H1 (cell line): ENCODE results near the gene FLRT1. TPM values are rescaled to one million over a fixed set of nuclear protein-coding genes. Genes with fewer than 3 reads are reported as not detected.

Source experiments
- CTCF ChIA-PET: fragments of 300-600 bp; sonication (Branson Sonifier 250); formaldehyde crosslinking; loops from one replicate; lab custom pipeline; 2021; ENCODE audit not compliant: partially characterized antibody; lab: Charles Lee
- POLR2A ChIA-PET: fragments of 300-600 bp; sonication (Branson Sonifier 250); formaldehyde crosslinking; loops from one replicate; lab custom pipeline; 2021; ENCODE audit warnings: inconsistent platforms; ENCODE audit not compliant: partially characterized antibody; lab: Charles Lee
- DNase-seq, 2 experiments: peaks; one replicate each; pipeline versions ENCODE4 v3.0.0 to v3.0.0-alpha.2; 2010 to 2022; ENCODE audit warnings: low spot score in 2 of 2, low read depth in 1 of 2, mixed read lengths in 1 of 2
- FAIRE-seq: peaks from 2 replicates; lab custom pipeline; 2011; peaks lifted over from hg19 to GRCh38; lab: Jason Lieb, UNC
- H2AFZ ChIP-seq: 2 replicates; pipeline ENCODE4 v1.8.1; 2012; ENCODE audit warnings: low read length, inconsistent platforms
- H2AK5ac ChIP-seq: 2 replicates; pipeline ENCODE4 v1.6.1; 2013; ENCODE audit warnings: low read depth, low read length
- H2BK120ac ChIP-seq: replicated peaks from 2 replicates; pipeline ENCODE3; 2013; ENCODE audit warnings: low read depth, low read length, inconsistent platforms
- H2BK12ac ChIP-seq: 2 replicates; pipeline ENCODE4 v1.6.1; 2013; ENCODE audit warnings: low read depth, low read length
- H2BK15ac ChIP-seq: 2 replicates; pipeline ENCODE4 v1.6.1; 2013; ENCODE audit warnings: low read length
- H2BK20ac ChIP-seq: 2 replicates; pipeline ENCODE4 v1.6.1; 2013; ENCODE audit warnings: low read length
- H2BK5ac ChIP-seq: 2 replicates; pipeline ENCODE4 v1.6.1; 2013; ENCODE audit warnings: low read depth, low read length
- H3K14ac ChIP-seq: 2 replicates; pipeline ENCODE4 v1.6.1; 2013; ENCODE audit warnings: inconsistent platforms; ENCODE audit not compliant: insufficient read length
- H3K18ac ChIP-seq: 2 replicates; pipeline ENCODE4 v1.6.1; 2013; ENCODE audit warnings: low read length; ENCODE audit errors: extremely low read depth
- H3K23ac ChIP-seq: 2 replicates; pipeline ENCODE4 v1.6.1; 2013; ENCODE audit warnings: inconsistent platforms; ENCODE audit not compliant: insufficient read length
- H3K23me2 ChIP-seq: 2 replicates; pipeline ENCODE4 v1.6.1; 2013; ENCODE audit warnings: low read depth, low read length
- H3K27ac ChIP-seq: 2 replicates; pipeline ENCODE4 v1.6.1; 2011; ENCODE audit warnings: low read depth, low read length, inconsistent platforms
- H3K27me3 ChIP-seq, 4 experiments: replicated peaks in 1 of 4; 1 replicate in 1 of 4; 2 replicates in 3 of 4; pipeline versions ENCODE4 v1.6.1 to v1.8.1; 2011 to 2013; ENCODE audit warnings: low read length in 3 of 4, mild to moderate bottlenecking in 3 of 4, inconsistent platforms in 2 of 4, mixed read lengths in 2 of 4, moderate library complexity in 1 of 4; ENCODE audit not compliant: control insufficient read depth in 3 of 4, insufficient read depth in 3 of 4; ENCODE audit errors: extremely low read depth in 1 of 4
- H3K36me3 ChIP-seq, 4 experiments: 2 replicates each; pipeline versions ENCODE4 v1.6.1 to v1.8.1; 2011 to 2013; ENCODE audit warnings: mild to moderate bottlenecking in 4 of 4, low read length in 3 of 4, moderate library complexity in 2 of 4, control low read depth in 1 of 4, inconsistent platforms in 1 of 4; ENCODE audit not compliant: insufficient read depth in 4 of 4, control insufficient read depth in 2 of 4
- H3K4ac ChIP-seq: replicated peaks from 2 replicates; pipeline ENCODE3; 2013; ENCODE audit warnings: low read length, low read depth, mixed read lengths, inconsistent platforms; ENCODE audit not compliant: insufficient read length
- H3K4me1 ChIP-seq, 4 experiments: replicated peaks in 1 of 4; 1 replicate in 1 of 4; 2 replicates in 3 of 4; pipeline versions ENCODE4 v1.6.1 to v1.8.1; 2011 to 2013; ENCODE audit warnings: low read length in 3 of 4, inconsistent platforms in 2 of 4, mixed read lengths in 1 of 4; ENCODE audit not compliant: insufficient read depth in 4 of 4, control insufficient read depth in 3 of 4
- H3K4me2 ChIP-seq, 2 experiments: 2 replicates each; pipeline versions ENCODE4 v1.6.1 to v1.8.1; 2011 to 2013; ENCODE audit warnings: low read depth in 2 of 2, low read length in 2 of 2, control low read depth in 1 of 2, inconsistent platforms in 1 of 2, mild to moderate bottlenecking in 1 of 2; ENCODE audit not compliant: insufficient read depth in 1 of 2
- H3K4me3 ChIP-seq, 4 experiments: fragments of 200-600, 300-600 bp in 1 of 4; sonication (generic), shearing (Covaris generic), sonication (Bioruptor Twin) in 1 of 4; 2 replicates each; pipeline versions ENCODE4 v1.5.1 to v1.8.1; 2011 to 2016; ENCODE audit warnings: low read length in 4 of 4, low read depth in 3 of 4, control low read depth in 2 of 4, inconsistent platforms in 2 of 4, mild to moderate bottlenecking in 2 of 4, mixed read lengths in 1 of 4, moderate library complexity in 1 of 4; ENCODE audit not compliant: insufficient read depth in 2 of 4; ENCODE audit errors: extremely low read depth in 1 of 4
- H3K56ac ChIP-seq: replicated peaks from 2 replicates; pipeline ENCODE3; 2013; ENCODE audit warnings: low read depth, mild to moderate bottlenecking, mixed read lengths, low read length, inconsistent platforms; ENCODE audit not compliant: insufficient read length
- H3K79me1 ChIP-seq: 2 replicates; pipeline ENCODE4 v1.6.1; 2013; ENCODE audit warnings: low read depth, low read length, control low read depth
- H3K79me2 ChIP-seq, 2 experiments: 2 replicates each; pipeline versions ENCODE4 v1.6.1 to v1.8.1; 2012 to 2013; ENCODE audit warnings: low read length in 2 of 2, mild to moderate bottlenecking in 2 of 2, inconsistent platforms in 1 of 2; ENCODE audit not compliant: insufficient read depth in 2 of 2, control insufficient read depth in 1 of 2
- H3K9ac ChIP-seq, 4 experiments: replicated peaks in 1 of 4; 1 replicate in 1 of 4; 2 replicates in 3 of 4; pipeline versions ENCODE4 v1.6.1 to v1.8.1; 2011 to 2013; ENCODE audit warnings: low read depth in 3 of 4, low read length in 3 of 4, control low read depth in 2 of 4, mild to moderate bottlenecking in 2 of 4, moderate library complexity in 2 of 4, inconsistent platforms in 1 of 4; ENCODE audit errors: extremely low read depth in 1 of 4
- H3K9me3 ChIP-seq, 2 experiments: 2 replicates each; pipeline versions ENCODE4 v1.6.1 to v1.8.1; 2012 to 2013; ENCODE audit warnings: mild to moderate bottlenecking in 2 of 2, moderate library complexity in 2 of 2, control low read depth in 1 of 2, inconsistent platforms in 1 of 2, low read depth in 1 of 2, low read length in 1 of 2, mixed read lengths in 1 of 2; ENCODE audit not compliant: insufficient read depth in 2 of 2
- H4K20me1 ChIP-seq, 2 experiments: replicated peaks in 1 of 2; 2 replicates each; pipeline versions ENCODE3 to v1.8.1; 2011 to 2013; ENCODE audit warnings: inconsistent platforms in 2 of 2, low read length in 2 of 2, mild to moderate bottlenecking in 1 of 2; ENCODE audit not compliant: insufficient read depth in 2 of 2, control insufficient read depth in 1 of 2
- H4K5ac ChIP-seq: 2 replicates; pipeline ENCODE4 v1.6.1; 2013; ENCODE audit warnings: low read length, low read depth, mixed read lengths, inconsistent platforms; ENCODE audit not compliant: insufficient read length
- H4K8ac ChIP-seq: 2 replicates; pipeline ENCODE4 v1.8.0; 2013; ENCODE audit warnings: mild to moderate bottlenecking, moderate library complexity, low read length, inconsistent platforms; ENCODE audit not compliant: insufficient read depth; ENCODE audit errors: extremely low read depth
- H4K91ac ChIP-seq: replicated peaks from 2 replicates; pipeline ENCODE3; 2013; ENCODE audit warnings: low read length, mixed read lengths, inconsistent platforms; ENCODE audit not compliant: insufficient read length
- E2F6 ChIP-seq: IDR thresholded peaks from 2 replicates; pipeline ENCODE4 v1.6.1; 2012; ENCODE audit warnings: inconsistent platforms
- KDM1A ChIP-seq: fragments of 200-600, 300-600 bp; sonication (generic); IDR thresholded peaks from 2 replicates; pipeline ENCODE4 v1.7.1; 2016; ENCODE audit warnings: mild to moderate bottlenecking, low read length, borderline replicate concordance
- WGBS, 2 experiments: shearing (Covaris generic) in 1 of 2; methylation state at CpG; one replicate each; pipeline versions ENCODE4 v1.1.6 to v1.1.7; 2013 to 2015; ENCODE audit warnings: low lambda C conversion rate in 2 of 2, mixed read lengths in 2 of 2, inconsistent platforms in 1 of 2, low coverage in 1 of 2, missing lambda C conversion rate in 1 of 2; ENCODE audit not compliant: insufficient replicate concordance in 2 of 2, insufficient coverage in 1 of 2, insufficient read length in 1 of 2; ENCODE audit errors: extremely low coverage in 1 of 2, missing lambda C conversion rate in 1 of 2; 5-methylcytosine and 5-hydroxymethylcytosine counted together
- polyA plus RNA-seq, 7 experiments: library from polyadenylated mRNA; depleted of rRNA in 3 of 7; stranded (reverse) in 5 of 7; unstranded in 2 of 7; fragments of >200 nt in 5 of 7; fragments of 200-250 nt in 2 of 7; gene quantifications; 1 replicate in 5 of 7; 2 replicates in 1 of 7; 4 replicates in 1 of 7; pipeline versions ENCODE4 v1.2.1 to v1.2.3, GENCODE V29; 2011 to 2013; ENCODE audit warnings: missing spikeins in 2 of 7, mixed read lengths in 2 of 7
- total RNA-seq: library from RNA; stranded (reverse); fragmentation: NEBNext Ultra II Directional; extraction: Animal tissue kit (Norgen Biotek cat#: 25700); gene quantifications from 2 replicates; pipeline ENCODE4 v1.2.1, GENCODE V29; 2021

Gene FLRT1
- total and polyA plus RNA-seq, 2 of the 8 experiments (the other 6 are each of a cell fraction or from before 2014, with no cell fraction given), result 0.14 to 0.28 TPM

- no peak overlapping the region for H3K14ac ChIP-seq
- H3K18ac ChIP-seq, result no peak overlapping the region
- 89% methylated on average over 27 of the region's 27 CpGs; no CpG with 5 or more reads in 1 of the 2 experiments for WGBS, 2 experiments
- no peak overlapping the region for H3K27ac ChIP-seq
- H2BK5ac ChIP-seq, result no peak overlapping the region
- DNase-seq (no peak), FAIRE-seq (no peak)
- ChIA-PET CTCF (interaction anchor here (1.1 to 1.8 kb wide), 6 partner anchors 19 to 81 kb away, joined by 3 to 7 read pairs (median 4); no protein-coding TSS in a partner anchor), POLR2A (interaction anchor here (1.0 kb wide), 1 partner anchor 23 kb away, joined by 3 read pairs; no protein-coding TSS in a partner anchor)
- H4K91ac ChIP-seq, result no peak overlapping the region
- H3K9ac ChIP-seq, result no peak overlapping the region
- peaks cover 3 to 23% of the 10 kb centered on the region in 2 experiments for H4K20me1 ChIP-seq
- no peaks in the 10 kb centered on the region for H3K79me2 ChIP-seq
- no peaks in the 10 kb centered on the region for H3K23me2 ChIP-seq
- TF ChIP-seq E2F6 (no peak), KDM1A (peak; percentile 67; the same call in 1 of the 2 replicates)
- H3K79me1 ChIP-seq, result no peaks in the 10 kb centered on the region
- H2BK15ac ChIP-seq, result no peak overlapping the region
- no peak overlapping the region for H2AFZ ChIP-seq
- H3K4me1 ChIP-seq, result no peaks in the 10 kb centered on the region
- no peaks in the 10 kb centered on the region for H3K36me3 ChIP-seq
- no peak overlapping the region for H4K5ac ChIP-seq
- H2BK120ac ChIP-seq, result no peak overlapping the region
- H3K56ac ChIP-seq, result no peak overlapping the region
- peaks cover 0 to 77% (median 45%) of the 10 kb centered on the region in 4 experiments; a peak in 6 of 7 replicates for H3K27me3 ChIP-seq
- no peaks in the 10 kb centered on the region for H3K9me3 ChIP-seq
- no peak overlapping the region for H3K23ac ChIP-seq
- H2BK20ac ChIP-seq, result no peak overlapping the region
- no peak overlapping the region for H3K4me2 ChIP-seq
- H2AK5ac ChIP-seq, result no peak overlapping the region
- H3K4me3 ChIP-seq, result no peak overlapping the region
- H4K8ac ChIP-seq, result no peak overlapping the region
- H3K4ac ChIP-seq, result no peak overlapping the region
- no peak overlapping the region for H2BK12ac ChIP-seq
Observed at GRCh38 chr11:64081745-64082442, 46.2 kb downstream of the FLRT1 start.
